GM19099 (cell line): Measurements from ENCODE around the gene TMEM125.

ENCODE experiments used
- POLR2A ChIP-seq: IDR thresholded peaks from 3 replicates; pipeline ENCODE4 v1.6.1; 2011; ENCODE audit warnings: low read depth; ENCODE audit not compliant: insufficient read length; ENCODE audit errors: extremely low read depth

Gene TMEM125

GRCh38 chr1:43267818-43268425, 1.9 kb upstream of the TMEM125 start:
- no peak for TF ChIP-seq POLR2A

GRCh38 chr1:43270421-43271095, 775 bp downstream of the TMEM125 start:
- TF ChIP-seq POLR2A, result no peak

GRCh38 chr1:43271186-43272118, 1.7 kb downstream of the TMEM125 start:
- no peak for TF ChIP-seq POLR2A

GRCh38 chr1:43272161-43272560, 2.4 kb downstream of the TMEM125 start:
- TF ChIP-seq POLR2A, result no peak

- no peak for TF ChIP-seq POLR2A
These were observed 3.1 kb downstream of the TMEM125 start for GRCh38 chr1:43272576-43273571.

- no peak for TF ChIP-seq POLR2A
These were observed 3.9 kb downstream of the TMEM125 start for GRCh38 chr1:43273708-43274107.

GRCh38 chr1:43274125-43274803, 4.5 kb downstream of the TMEM125 start:
- TF ChIP-seq POLR2A, result no peak

GRCh38 chr1:43274804-43275180, 5.0 kb downstream of the TMEM125 start:
- no peak for TF ChIP-seq POLR2A

- no peak for TF ChIP-seq POLR2A
These were observed 6.2 kb downstream of the TMEM125 start for GRCh38 chr1:43275826-43276620.

GRCh38 chr1:43276673-43277072, 6.9 kb downstream of the TMEM125 start:
- no peak for TF ChIP-seq POLR2A

- TF ChIP-seq POLR2A, result no peak
These were observed 7.5 kb downstream of the TMEM125 start for GRCh38 chr1:43277116-43277876.

GRCh38 chr1:43279161-43279560, 9.4 kb downstream of the TMEM125 start:
- TF ChIP-seq POLR2A, result no peak
